Fibroblast of pulmonary artery (primary cell): Measurements from ENCODE around the gene CEACAM1.
"Not testable (repeated sequence)": the region's sequence is repeated elsewhere in the genome, so short reads cannot be mapped to it uniquely, and the experiment has no call there.

ENCODE experiments used
- DNase-seq: peaks from one replicate; pipeline ENCODE4 v3.0.0-alpha.2; 2010; ENCODE audit warnings: low read depth
- H3K4me3 ChIP-seq: replicated peaks from 2 replicates; pipeline ENCODE4 v1.5.1; 2011; ENCODE audit warnings: low read depth, mild to moderate bottlenecking, control low read depth, low read length, moderate library complexity
- TF ChIP-seq, protein P1 (sequence below): IDR thresholded peaks from 2 replicates; pipeline ENCODE4 v1.5.1; 2011; ENCODE audit warnings: mild to moderate bottlenecking, control low read depth, low read length, inconsistent platforms; ENCODE audit errors: missing control alignments

The CEACAM1 gene

GRCh38 chr19:42555317-42555716 is 27.0 kb upstream of the CEACAM1 start:
- no peak overlapping the region for H3K4me3 ChIP-seq

DNA sequence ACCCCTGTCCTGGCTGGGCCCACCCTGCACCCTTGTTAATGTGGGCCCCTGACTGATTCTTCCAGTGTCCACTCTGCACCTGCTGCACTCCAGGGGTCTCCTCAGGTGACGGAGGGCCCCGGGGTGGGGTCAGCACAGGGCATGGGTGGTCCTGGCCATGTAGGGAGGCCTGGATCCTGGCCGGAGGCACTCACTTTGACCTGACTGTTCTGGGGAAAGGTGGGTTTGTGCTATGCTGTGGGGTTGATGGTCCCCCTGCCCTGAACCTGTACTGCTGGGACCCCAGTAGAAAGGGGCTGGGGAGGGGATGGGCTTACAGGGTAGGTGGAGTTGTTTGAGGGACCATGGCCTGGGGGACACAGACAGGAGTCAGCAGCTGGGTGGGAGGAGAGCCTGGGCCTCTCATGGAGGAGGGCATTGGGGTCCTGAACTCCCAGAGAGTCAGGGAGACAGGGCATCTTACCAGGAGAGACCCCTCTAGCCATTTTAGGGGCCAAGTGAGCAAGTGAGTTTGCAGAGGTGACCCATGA is 25.8 kb upstream of the CEACAM1 start:
- DNase-seq, result no peak
- TF ChIP-seq, protein P1, sequence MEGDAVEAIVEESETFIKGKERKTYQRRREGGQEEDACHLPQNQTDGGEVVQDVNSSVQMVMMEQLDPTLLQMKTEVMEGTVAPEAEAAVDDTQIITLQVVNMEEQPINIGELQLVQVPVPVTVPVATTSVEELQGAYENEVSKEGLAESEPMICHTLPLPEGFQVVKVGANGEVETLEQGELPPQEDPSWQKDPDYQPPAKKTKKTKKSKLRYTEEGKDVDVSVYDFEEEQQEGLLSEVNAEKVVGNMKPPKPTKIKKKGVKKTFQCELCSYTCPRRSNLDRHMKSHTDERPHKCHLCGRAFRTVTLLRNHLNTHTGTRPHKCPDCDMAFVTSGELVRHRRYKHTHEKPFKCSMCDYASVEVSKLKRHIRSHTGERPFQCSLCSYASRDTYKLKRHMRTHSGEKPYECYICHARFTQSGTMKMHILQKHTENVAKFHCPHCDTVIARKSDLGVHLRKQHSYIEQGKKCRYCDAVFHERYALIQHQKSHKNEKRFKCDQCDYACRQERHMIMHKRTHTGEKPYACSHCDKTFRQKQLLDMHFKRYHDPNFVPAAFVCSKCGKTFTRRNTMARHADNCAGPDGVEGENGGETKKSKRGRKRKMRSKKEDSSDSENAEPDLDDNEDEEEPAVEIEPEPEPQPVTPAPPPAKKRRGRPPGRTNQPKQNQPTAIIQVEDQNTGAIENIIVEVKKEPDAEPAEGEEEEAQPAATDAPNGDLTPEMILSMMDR, result no peak
- no peak overlapping the region for H3K4me3 ChIP-seq

More at GRCh38 chr19:42555317-42555716, 27.0 kb upstream of the CEACAM1 start:
- DNase-seq, result no peak
- TF ChIP-seq, protein P1, result no peak

- no peak overlapping the region for H3K4me3 ChIP-seq
- peak; percentile 58 for DNase-seq
- TF ChIP-seq, protein P1, result no peak
Observed at GRCh38 chr19:42553292-42554045, 25.2 kb upstream of the CEACAM1 start.

DNA sequence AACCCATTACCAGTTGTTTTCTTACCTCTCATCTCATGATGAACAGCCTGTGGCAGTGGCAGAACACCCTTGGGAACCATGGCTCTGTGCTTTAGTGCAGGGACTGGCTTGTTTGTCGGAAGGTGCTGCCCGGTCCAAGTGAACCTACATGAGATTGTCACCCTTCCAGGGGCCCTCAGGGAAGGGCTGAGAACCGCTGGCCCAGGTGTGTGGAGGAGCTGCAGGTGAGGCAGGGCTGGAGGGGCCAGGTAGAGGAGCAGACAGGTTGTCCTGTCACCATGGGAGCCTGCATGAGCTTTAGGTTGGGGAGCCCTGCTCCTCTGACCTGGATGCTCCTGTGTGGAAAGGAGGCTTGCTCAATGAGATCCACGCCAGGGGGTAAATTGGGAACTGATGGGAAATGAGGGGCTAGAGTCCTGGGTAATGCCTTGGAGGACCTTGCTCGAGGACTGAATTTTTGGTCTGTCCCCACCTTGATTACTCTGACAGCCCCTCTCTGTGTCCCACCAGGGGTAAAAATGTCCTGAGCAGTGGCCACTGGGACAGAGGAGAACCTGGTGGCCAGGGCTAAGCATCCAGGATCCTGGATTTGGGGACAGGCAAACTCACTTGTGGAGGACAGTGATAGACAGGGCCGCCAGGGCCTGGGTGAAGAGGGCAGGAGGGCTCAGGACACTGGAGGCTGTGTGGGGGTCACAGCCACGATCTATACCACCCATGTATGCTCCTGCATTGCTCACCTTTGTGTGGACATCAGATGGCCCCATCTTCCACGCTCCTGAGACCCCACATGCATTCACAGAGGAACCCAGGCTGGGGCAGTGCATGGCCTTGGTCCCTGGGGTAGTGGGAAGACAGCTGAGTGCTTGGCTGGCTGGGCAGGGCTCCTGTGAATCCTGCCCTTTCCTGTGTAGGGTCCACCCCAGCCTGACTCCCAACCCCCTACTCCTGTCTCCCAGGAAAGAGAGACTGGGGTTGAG is 24.1 kb upstream of the CEACAM1 start:
- DNase-seq, result no peak
- TF ChIP-seq, protein P1, result no peak
- no peak overlapping the region for H3K4me3 ChIP-seq

DNA sequence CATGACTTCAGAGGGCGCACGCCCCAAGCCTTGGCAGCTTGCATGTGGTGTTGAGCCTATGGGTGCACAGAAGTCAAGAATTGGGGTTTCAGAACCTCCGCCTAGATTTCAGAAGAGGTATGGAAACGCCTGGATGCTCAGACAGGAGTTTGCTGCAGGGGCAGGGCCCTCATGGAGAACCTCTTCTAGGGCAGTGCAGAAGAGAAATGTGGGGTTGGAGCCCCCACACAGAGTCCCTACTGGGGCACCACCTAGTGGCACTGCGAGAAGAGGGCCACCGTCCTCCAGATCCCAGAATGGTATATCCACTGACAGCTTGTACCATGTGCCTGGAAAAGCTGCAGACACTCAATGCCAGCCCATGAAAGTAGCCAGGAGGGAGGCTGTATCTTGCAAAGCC is 22.2 kb upstream of the CEACAM1 start:
- H3K4me3 ChIP-seq, result not testable (repeated sequence)

DNA sequence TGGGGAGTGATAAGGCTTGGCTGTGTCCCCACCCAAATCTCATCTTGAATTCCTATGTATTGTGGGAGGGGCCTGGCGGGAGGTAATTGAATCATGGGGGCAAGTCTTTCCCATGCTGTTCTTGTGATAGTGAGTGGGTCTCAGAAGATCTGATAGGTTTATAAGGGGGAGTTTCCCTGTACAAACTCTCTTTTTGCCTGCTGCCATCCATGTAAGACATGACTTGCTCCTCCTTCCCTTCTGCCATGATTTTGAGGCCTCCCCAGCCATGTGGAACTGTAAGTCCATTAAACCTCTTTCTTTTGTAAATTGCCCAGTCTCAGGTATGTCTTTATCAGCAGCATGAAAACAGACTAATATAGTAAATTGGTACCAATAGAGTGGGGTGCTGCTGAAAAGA is 20.8 kb upstream of the CEACAM1 start:
- H3K4me3 ChIP-seq, DNase-seq: not testable (repeated sequence)

More for the DNA sequence above, 22.2 kb upstream of the CEACAM1 start:
- not testable (repeated sequence) for DNase-seq

DNA sequence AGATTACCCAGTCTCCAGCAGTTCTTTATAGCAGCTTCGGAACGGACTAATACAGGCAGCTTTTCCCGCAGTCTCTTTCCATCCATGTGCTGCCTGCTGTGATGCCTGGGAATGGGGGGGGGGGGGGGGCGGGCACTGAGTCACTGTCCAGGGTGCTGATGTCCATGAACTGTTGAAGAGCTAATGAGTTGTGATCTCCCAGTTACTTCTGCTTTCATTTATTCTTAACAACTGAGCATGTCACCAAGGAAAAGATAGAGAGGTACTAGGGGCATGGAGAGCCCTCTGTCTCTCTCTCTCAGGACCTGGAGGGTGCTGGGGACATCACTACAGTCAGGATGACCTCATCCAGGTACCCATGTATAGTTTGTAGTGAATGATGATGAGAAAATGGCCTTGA is 20.3 kb upstream of the CEACAM1 start:
- no peak overlapping the region for H3K4me3 ChIP-seq
- TF ChIP-seq, protein P1, result no peak
- no peak for DNase-seq
